Naive B cell (primary cell): ENCODE data around the gene PXMP2. TPM values are rescaled to one million over a fixed set of nuclear protein-coding genes. Genes with fewer than 3 reads are reported as not detected.

Experiments
- ATAC-seq, 2 donors: fragments of 150-1000 bp; cut with Tn5 transposase; 2 replicates each; pipeline ENCODE4 v1.10.0; 2021; ENCODE audit warnings: low read depth in 2 of 2, mild to moderate bottlenecking in 2 of 2, moderate library complexity in 2 of 2
- DNase-seq: peaks from one replicate; pipeline ENCODE4 v3.0.0; 2022
- H3K27ac Mint-ChIP-seq, 6 donors: one replicate each; pipeline ENCODE4 v1.8.0; 2020 to 2022; ENCODE audit warnings: mild to moderate bottlenecking in 6 of 6, mixed read lengths in 6 of 6, moderate library complexity in 5 of 6, inconsistent platforms in 2 of 6
- H3K27me3 Mint-ChIP-seq, 3 donors: one replicate each; pipeline ENCODE4 v1.8.0; 2021 to 2022; ENCODE audit warnings: mixed read lengths in 3 of 3, mild to moderate bottlenecking in 1 of 3
- H3K36me3 Mint-ChIP-seq, 2 donors: one replicate each; pipeline ENCODE4 v1.8.0; 2020 to 2022; ENCODE audit warnings: mixed read lengths in 2 of 2, inconsistent platforms in 1 of 2, mild to moderate bottlenecking in 1 of 2
- H3K4me1 Mint-ChIP-seq, 3 donors: one replicate each; pipeline ENCODE4 v1.8.0; 2020 to 2022; ENCODE audit warnings: mixed read lengths in 3 of 3, inconsistent platforms in 1 of 3, mild to moderate bottlenecking in 1 of 3, moderate library complexity in 1 of 3
- H3K4me3 Mint-ChIP-seq, 8 donors: one replicate each; pipeline ENCODE4 v1.8.0; 2020 to 2022; ENCODE audit warnings: mild to moderate bottlenecking in 8 of 8, mixed read lengths in 8 of 8, moderate library complexity in 8 of 8, inconsistent platforms in 2 of 8
- H3K9me3 Mint-ChIP-seq, 7 donors: one replicate each; pipeline ENCODE4 v1.8.0; 2020 to 2022; ENCODE audit warnings: mixed read lengths in 7 of 7, mild to moderate bottlenecking in 5 of 7, inconsistent platforms in 2 of 7, moderate library complexity in 1 of 7
- polyA plus RNA-seq, 6 donors: library from polyadenylated mRNA; unstranded; fragments of 300-500 nt; fragmentation: Illumina TruSeq; gene quantifications; one replicate each; pipeline ENCODE4 v1.2.3, GENCODE V29; 2021; ENCODE audit warnings: low read depth in 6 of 6

Gene PXMP2
- polyA plus RNA-seq, 6 donors from 2014 or later = 6.2 to 10.4 (median 7.9) TPM

GRCh38 chr12:132665149-132665491 is 22.3 kb upstream of the PXMP2 start:
- Mint-ChIP-seq H3K27ac (peak overlapping the region in 1 of 6 donors; percentile 4), H3K9me3 (no peaks in the 10 kb centered on the region), H3K4me1 (peaks cover 0 to 7% (median 0%) of the 10 kb centered on the region in 3 donors), H3K27me3 (no peaks in the 10 kb centered on the region), H3K4me3 (no peak overlapping the region), H3K36me3 (peaks cover 29 to 54% of the 10 kb centered on the region in 2 donors)
- ATAC-seq (no peak), DNase-seq (no peak)

GRCh38 chr12:132665794-132666193 is 21.6 kb upstream of the PXMP2 start:
- ATAC-seq = no peak

GRCh38 chr12:132668191-132669088 is 18.9 kb upstream of the PXMP2 start:
- Mint-ChIP-seq H3K9me3 (no peaks in the 10 kb centered on the region), H3K4me1 (peaks cover 0 to 3% (median 0%) of the 10 kb centered on the region in 3 donors), H3K27me3 (no peaks in the 10 kb centered on the region), H3K27ac (no peak overlapping the region), H3K4me3 (no peak overlapping the region), H3K36me3 (peaks cover 28 to 47% of the 10 kb centered on the region in 2 donors)
- no peak for DNase-seq
- no peak for ATAC-seq

More at GRCh38 chr12:132665794-132666193, 21.6 kb upstream of the PXMP2 start:
- no peaks in the 10 kb centered on the region for H3K9me3 Mint-ChIP-seq
- H3K4me3 Mint-ChIP-seq = no peak overlapping the region
- no peak overlapping the region for H3K27ac Mint-ChIP-seq
- no peaks in the 10 kb centered on the region for H3K27me3 Mint-ChIP-seq
- H3K36me3 Mint-ChIP-seq = peaks cover 29 to 53% of the 10 kb centered on the region in 2 donors
- peaks cover 0 to 7% (median 0%) of the 10 kb centered on the region in 3 donors for H3K4me1 Mint-ChIP-seq
- DNase-seq = no peak

- ATAC-seq = no peak
- H3K4me3 Mint-ChIP-seq = peak overlapping the region in 1 of 8 donors; percentile 10
- no peak for DNase-seq
- peaks cover 28 to 47% of the 10 kb centered on the region in 2 donors for H3K36me3 Mint-ChIP-seq
- no peaks in the 10 kb centered on the region for H3K27me3 Mint-ChIP-seq
- H3K27ac Mint-ChIP-seq = peak overlapping the region in 1 of 6 donors; percentile 66
- no peaks in the 10 kb centered on the region for H3K9me3 Mint-ChIP-seq
- peaks cover 0 to 3% (median 0%) of the 10 kb centered on the region in 3 donors for H3K4me1 Mint-ChIP-seq
Observed at GRCh38 chr12:132669166-132669879, 18.1 kb upstream of the PXMP2 start.

GRCh38 chr12:132672116-132672515 is 15.3 kb upstream of the PXMP2 start:
- ATAC-seq (no peak), DNase-seq (no peak)
- Mint-ChIP-seq H3K4me3 (no peak overlapping the region), H3K27ac (peak overlapping the region in 2 of 6 donors; percentile 7 to 36), H3K27me3 (no peaks in the 10 kb centered on the region), H3K36me3 (peaks cover 25 to 45% of the 10 kb centered on the region in 2 donors), H3K9me3 (no peaks in the 10 kb centered on the region), H3K4me1 (no peaks in the 10 kb centered on the region)

GRCh38 chr12:132672678-132673077 is 14.7 kb upstream of the PXMP2 start:
- Mint-ChIP-seq H3K36me3 (peaks cover 25 to 39% of the 10 kb centered on the region in 2 donors), H3K27ac (no peak overlapping the region), H3K4me3 (no peak overlapping the region), H3K4me1 (no peaks in the 10 kb centered on the region), H3K9me3 (no peaks in the 10 kb centered on the region), H3K27me3 (no peaks in the 10 kb centered on the region)
- no peak for DNase-seq
- ATAC-seq = no peak

- H3K27ac Mint-ChIP-seq = peak overlapping the region in 2 of 6 donors; percentile 33 to 63
- ATAC-seq (no peak), DNase-seq (no peak)
- peaks cover 25 to 37% of the 10 kb centered on the region in 2 donors for H3K36me3 Mint-ChIP-seq
- no peaks in the 10 kb centered on the region for H3K4me1 Mint-ChIP-seq
- H3K27me3 Mint-ChIP-seq = no peaks in the 10 kb centered on the region
- no peak overlapping the region for H3K4me3 Mint-ChIP-seq
- no peaks in the 10 kb centered on the region for H3K9me3 Mint-ChIP-seq
Observed at GRCh38 chr12:132673288-132674179, 13.9 kb upstream of the PXMP2 start.

GRCh38 chr12:132674561-132674960 is 12.8 kb upstream of the PXMP2 start:
- Mint-ChIP-seq H3K4me1 (no peaks in the 10 kb centered on the region), H3K36me3 (peaks cover 25 to 37% of the 10 kb centered on the region in 2 donors), H3K27me3 (no peaks in the 10 kb centered on the region), H3K4me3 (peak overlapping the region in 1 of 8 donors; percentile 29), H3K27ac (peak overlapping the region in 1 of 6 donors; percentile 86), H3K9me3 (no peaks in the 10 kb centered on the region)
- DNase-seq (no peak), ATAC-seq (no peak)

- DNase-seq (no peak), ATAC-seq (no peak)
- Mint-ChIP-seq H3K9me3 (no peaks in the 10 kb centered on the region), H3K36me3 (peaks cover 25 to 37% of the 10 kb centered on the region in 2 donors), H3K27ac (peak overlapping the region in 2 of 6 donors; percentile 28 to 36), H3K27me3 (no peaks in the 10 kb centered on the region), H3K4me3 (no peak overlapping the region), H3K4me1 (peaks cover 0 to 12% (median 3%) of the 10 kb centered on the region in 3 donors)
Observed at GRCh38 chr12:132675757-132676432, 11.5 kb upstream of the PXMP2 start.

GRCh38 chr12:132677492-132677891 is 9.9 kb upstream of the PXMP2 start:
- Mint-ChIP-seq H3K36me3 (peaks cover 25 to 29% of the 10 kb centered on the region in 2 donors), H3K9me3 (no peaks in the 10 kb centered on the region)
- ATAC-seq = no peak

GRCh38 chr12:132685400-132685799 is 2.0 kb upstream of the PXMP2 start:
- Mint-ChIP-seq H3K4me3 (peak overlapping the region; percentile 33 to 91 (median 76)), H3K9me3 (no peaks in the 10 kb centered on the region), H3K27me3 (no peaks in the 10 kb centered on the region), H3K4me1 (peaks cover 9 to 31% (median 28%) of the 10 kb centered on the region in 3 donors), H3K36me3 (no peaks in the 10 kb centered on the region), H3K27ac (peak overlapping the region in 2 of 6 donors; percentile 44 to 84)
- DNase-seq (no peak), ATAC-seq (no peak)

More at GRCh38 chr12:132677492-132677891, 9.9 kb upstream of the PXMP2 start:
- Mint-ChIP-seq H3K27ac (peak overlapping the region in 1 of 6 donors; percentile 12), H3K4me1 (peaks cover 0 to 12% (median 10%) of the 10 kb centered on the region in 3 donors), H3K4me3 (no peak overlapping the region), H3K27me3 (no peaks in the 10 kb centered on the region)
- no peak for DNase-seq

- H3K4me3 Mint-ChIP-seq = peak overlapping the region; percentile 59 to 91 (median 85)
- H3K27me3 Mint-ChIP-seq = no peaks in the 10 kb centered on the region
- H3K36me3 Mint-ChIP-seq = no peaks in the 10 kb centered on the region
- peaks cover 5 to 31% (median 19%) of the 10 kb centered on the region in 3 donors for H3K4me1 Mint-ChIP-seq
- peak; percentile 49 to 51 for ATAC-seq
- no peaks in the 10 kb centered on the region for H3K9me3 Mint-ChIP-seq
- H3K27ac Mint-ChIP-seq = peak overlapping the region in 1 of 6 donors; percentile 65
- DNase-seq = no peak
Observed at GRCh38 chr12:132686825-132687210, 569 bp upstream of the PXMP2 start.
